Measurements from ENCODE around the gene RERG.

RERG gene

GRCh38 chr12:15196678-15197505 is 24.3 kb downstream of the RERG start:
- in situ Hi-C loops (cut with MboI; ENCODE audit: low pct_unique_long_range_greater_than_20kb, low sequenced_read_pairs): no loop called here
- DNase-seq: no peak

DNA sequence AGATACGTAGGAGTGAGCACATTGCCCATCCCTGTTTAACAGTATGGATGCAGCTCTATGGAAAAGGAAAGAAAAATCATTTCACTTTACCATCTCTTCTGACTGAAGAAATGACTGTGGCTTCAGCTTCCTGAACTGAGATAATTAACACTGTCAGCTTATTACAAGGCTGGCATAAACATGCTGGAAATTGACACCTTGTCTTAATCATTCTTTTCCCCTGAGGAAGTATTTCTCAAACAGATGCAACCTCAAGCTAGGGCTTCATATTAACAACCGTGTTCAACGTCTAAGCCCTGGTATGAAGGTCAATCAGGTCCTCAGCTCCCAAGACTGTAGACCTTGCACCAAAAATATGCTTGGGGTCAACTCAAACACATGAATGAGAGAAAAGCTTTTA is 25.0 kb downstream of the RERG start:
- no peak for DNase-seq
- in situ Hi-C loops (cut with MboI; ENCODE audit: low pct_unique_long_range_greater_than_20kb, low sequenced_read_pairs): no loop called here

DNA sequence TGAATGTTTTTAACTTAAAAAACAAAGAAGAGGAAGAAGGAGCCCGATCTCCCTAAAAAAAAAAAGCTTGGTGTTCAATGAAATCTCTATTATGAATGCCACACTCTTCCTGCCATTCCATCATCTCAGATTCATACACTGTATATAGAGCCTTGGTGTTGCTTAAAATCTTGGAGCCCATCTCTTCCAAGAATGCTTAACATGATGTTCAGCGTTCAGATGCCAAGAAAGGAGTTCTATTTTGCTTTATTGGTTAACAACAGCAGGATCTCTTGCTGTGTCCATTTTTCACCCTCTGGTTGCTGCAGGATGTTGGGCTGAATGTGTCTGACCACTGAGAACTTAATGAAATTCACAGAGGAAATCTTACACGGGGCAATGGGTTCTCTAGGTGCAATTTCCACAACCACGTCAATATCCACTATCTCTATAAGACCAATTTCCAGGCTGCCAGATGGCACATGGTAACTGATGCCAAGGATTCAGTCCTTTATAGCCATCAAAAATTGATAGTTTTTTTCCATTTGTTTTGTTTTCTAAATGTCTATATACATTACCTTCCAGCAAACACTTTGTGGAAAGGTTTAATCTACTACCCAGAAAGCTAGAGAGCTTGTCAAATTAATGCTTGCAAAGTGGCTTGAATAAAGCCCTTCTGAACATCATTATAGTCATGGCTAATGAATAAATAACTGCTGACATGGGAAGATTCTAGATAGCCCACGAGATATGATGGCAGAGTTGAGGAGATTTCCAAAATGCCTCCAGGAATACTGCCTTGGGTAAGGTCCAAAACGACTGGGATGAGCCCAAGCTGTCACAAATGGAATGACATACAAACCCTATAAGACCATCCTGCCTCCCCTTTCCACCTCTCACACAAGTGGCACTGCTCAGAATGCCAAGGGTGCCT is 26.5 kb downstream of the RERG start:
- in situ Hi-C loops (cut with MboI; ENCODE audit: low pct_unique_long_range_greater_than_20kb, low sequenced_read_pairs): no loop called here

GRCh38 chr12:15193946-15194345 is 27.3 kb downstream of the RERG start:
- in situ Hi-C loops (cut with MboI; ENCODE audit: low pct_unique_long_range_greater_than_20kb, low sequenced_read_pairs): no loop called here

More for the DNA sequence above, 26.5 kb downstream of the RERG start:
- DNase-seq: no peak

GRCh38 chr12:15192720-15193119 is 28.5 kb downstream of the RERG start:
- no peak for DNase-seq
- in situ Hi-C loops (cut with MboI; ENCODE audit: low pct_unique_long_range_greater_than_20kb, low sequenced_read_pairs): no loop called here

More at GRCh38 chr12:15193946-15194345, 27.3 kb downstream of the RERG start:
- DNase-seq: no peak

- in situ Hi-C loops (cut with MboI; ENCODE audit: low pct_unique_long_range_greater_than_20kb, low sequenced_read_pairs): no loop called here
- DNase-seq: no peak
Measured at GRCh38 chr12:15188127-15188526, 33.1 kb downstream of the RERG start.

GRCh38 chr12:15186597-15186996 is 34.6 kb downstream of the RERG start:
- DNase-seq: no peak
- in situ Hi-C loops (cut with MboI; ENCODE audit: low pct_unique_long_range_greater_than_20kb, low sequenced_read_pairs): no loop called here

DNA sequence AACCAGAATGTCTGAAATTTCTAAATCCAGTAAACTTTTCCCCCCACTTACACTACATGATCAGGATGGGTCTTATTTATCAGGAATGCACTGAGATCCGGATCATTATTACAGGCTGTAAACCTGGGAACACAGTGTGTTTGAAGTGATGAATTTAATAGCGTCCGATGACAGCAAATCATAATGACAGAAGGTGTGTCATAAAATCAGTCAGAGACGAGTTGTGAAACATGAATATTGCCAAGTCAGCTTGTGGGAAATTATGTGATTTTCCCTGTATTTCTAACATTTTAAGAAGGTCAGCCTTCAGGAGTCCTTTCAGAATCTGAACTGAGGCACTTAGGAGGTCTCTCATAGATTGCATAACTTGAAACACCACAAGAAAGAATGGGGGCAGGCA is 36.7 kb downstream of the RERG start:
- in situ Hi-C loops (cut with MboI; ENCODE audit: low pct_unique_long_range_greater_than_20kb, low sequenced_read_pairs): no loop called here
- no peak for DNase-seq

DNA sequence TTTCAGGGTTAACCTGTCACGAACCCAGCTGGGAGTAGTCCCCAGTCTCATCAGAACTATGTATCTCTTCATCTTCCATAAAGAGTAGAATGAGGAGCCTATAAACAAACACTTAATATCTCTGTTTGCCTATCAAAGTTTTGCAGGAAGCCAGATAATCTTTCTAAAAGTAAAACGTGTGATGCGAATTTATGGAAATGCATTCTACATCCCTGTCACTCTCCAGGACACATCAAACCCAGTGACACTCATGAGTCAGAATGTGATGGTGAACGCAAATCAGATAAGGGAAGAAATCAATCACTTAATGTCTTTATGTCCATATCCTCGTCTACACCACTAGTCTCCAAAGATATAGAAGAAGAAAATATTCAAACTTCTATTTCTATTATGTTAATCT is 37.4 kb downstream of the RERG start:
- no peak for DNase-seq
- in situ Hi-C loops (cut with MboI; ENCODE audit: low pct_unique_long_range_greater_than_20kb, low sequenced_read_pairs): no loop called here

GRCh38 chr12:15181017-15181683 is 40.1 kb downstream of the RERG start:
- in situ Hi-C loops (cut with MboI; ENCODE audit: low pct_unique_long_range_greater_than_20kb, low sequenced_read_pairs): no loop called here

DNA sequence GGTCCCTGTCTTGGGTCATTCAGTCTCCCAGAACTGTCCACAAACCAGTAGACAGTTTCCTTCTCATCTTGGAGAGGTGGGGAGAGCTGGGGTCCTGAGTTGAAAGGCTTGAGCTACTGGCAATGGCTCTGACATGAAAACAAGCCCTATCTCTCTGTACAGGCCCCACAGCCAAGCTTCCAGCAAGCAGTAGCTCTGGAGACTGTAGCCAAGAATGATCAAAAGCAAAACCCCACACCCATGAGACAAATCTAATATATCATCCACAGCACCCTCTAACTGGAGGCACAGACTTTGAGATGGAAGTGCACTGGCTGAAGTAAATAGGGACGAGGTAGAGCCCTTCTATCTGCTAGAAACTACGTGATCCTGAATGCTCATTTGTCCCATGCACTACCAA is 40.9 kb downstream of the RERG start:
- no peak for DNase-seq
- in situ Hi-C loops (cut with MboI; ENCODE audit: low pct_unique_long_range_greater_than_20kb, low sequenced_read_pairs): no loop called here

More at GRCh38 chr12:15181017-15181683, 40.1 kb downstream of the RERG start:
- DNase-seq: no peak

- in situ Hi-C loops (cut with MboI; ENCODE audit: low pct_unique_long_range_greater_than_20kb, low sequenced_read_pairs): no loop called here
Measured at GRCh38 chr12:15179672-15180071, 41.5 kb downstream of the RERG start.

DNA sequence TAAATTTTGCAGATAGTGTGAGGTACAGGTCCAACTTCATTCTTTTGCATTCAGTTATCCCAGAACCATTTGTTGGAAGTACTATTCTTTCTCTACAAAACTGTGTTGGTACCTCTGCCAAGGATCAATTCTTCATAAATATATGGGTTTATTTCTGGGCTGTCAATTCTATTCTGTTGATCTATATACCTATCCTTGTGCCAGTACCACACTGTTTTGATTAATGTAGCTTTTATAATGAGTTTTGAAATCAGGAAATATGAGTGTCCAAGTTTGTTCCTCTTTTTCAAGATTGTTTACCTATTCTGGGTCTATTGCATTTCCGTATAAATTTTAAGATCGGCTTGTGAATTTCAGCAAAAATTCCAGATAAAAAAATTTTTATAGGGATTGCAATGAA is 48.1 kb downstream of the RERG start:
- in situ Hi-C loops (cut with MboI; ENCODE audit: low pct_unique_long_range_greater_than_20kb, low sequenced_read_pairs): no loop called here
- no peak for DNase-seq

More at GRCh38 chr12:15179672-15180071, 41.5 kb downstream of the RERG start:
- DNase-seq: no peak

DNA sequence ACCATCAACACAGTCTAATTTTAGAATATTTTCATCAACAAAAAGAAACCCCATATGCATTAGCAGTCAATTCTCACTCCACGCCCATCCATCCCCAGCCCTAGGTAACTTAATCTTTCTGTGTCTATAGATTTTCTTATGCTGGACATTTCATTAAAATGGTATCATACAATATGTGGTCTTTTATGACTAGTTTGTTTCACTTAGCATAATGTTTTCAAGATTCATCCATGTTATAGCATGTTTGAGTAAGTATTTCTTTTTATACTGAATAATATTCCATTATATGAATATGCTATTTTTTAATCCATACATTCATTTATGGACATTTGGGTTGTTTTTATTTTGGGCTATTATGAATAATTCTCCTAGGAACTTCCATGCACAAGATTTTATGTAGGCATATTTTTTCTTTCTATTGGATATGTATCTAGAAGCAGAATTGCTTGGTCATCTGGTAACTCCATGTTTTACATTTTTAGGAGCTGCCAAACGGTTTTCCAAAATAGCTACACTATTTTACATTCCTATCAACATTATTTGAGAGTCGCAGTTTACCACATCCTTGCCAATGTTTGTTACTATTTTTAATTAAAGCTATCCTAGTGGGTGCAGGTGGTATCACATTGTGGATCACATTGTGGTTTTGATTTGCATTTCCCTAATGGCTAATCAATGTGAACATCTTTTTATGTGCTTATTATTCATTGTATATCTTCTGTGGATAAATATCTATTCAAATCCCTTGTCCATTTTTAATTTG is 49.0 kb downstream of the RERG start:
- in situ Hi-C loops (cut with MboI; ENCODE audit: low pct_unique_long_range_greater_than_20kb, low sequenced_read_pairs): no loop called here
- DNase-seq: no peak

GRCh38 chr12:15171012-15171655 is 50.1 kb downstream of the RERG start:
- in situ Hi-C loops (cut with MboI; ENCODE audit: low pct_unique_long_range_greater_than_20kb, low sequenced_read_pairs): no loop called here
- DNase-seq: no peak

GRCh38 chr12:15168026-15168678 is 53.1 kb downstream of the RERG start:
- in situ Hi-C loops (cut with MboI; ENCODE audit: low pct_unique_long_range_greater_than_20kb, low sequenced_read_pairs): no loop called here
- DNase-seq: no peak

DNA sequence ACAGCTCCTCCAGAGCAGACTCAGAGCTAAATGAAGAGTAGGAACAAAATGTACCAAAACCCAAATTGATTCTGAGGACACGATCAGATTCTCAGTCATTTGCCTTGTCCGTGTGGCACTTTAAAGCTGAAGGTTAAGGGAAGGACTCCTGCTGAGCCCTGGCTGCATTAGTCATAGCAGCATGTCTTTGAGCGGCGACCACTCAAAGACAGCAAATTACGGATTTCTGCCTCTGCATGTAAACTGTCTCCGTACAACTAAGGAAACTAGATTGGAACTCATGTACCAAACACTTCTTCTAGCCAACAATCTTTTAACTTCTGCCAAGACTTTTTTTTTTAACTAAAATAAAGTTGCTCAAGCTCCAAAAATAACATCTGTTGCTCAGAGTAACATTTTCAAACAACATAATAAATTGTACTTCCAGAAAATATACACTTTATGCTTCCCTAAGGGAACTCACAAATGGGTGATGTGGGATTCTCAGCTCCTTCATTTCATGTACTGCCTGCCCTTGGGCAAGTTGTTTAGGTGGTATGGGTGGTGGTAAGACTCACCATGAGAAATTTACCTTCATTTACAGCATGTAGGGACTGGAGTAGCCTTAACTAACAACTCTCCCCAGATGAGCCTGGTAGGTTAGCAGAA is 56.1 kb downstream of the RERG start:
- DNase-seq: no peak
- in situ Hi-C loops (cut with MboI; ENCODE audit: low pct_unique_long_range_greater_than_20kb, low sequenced_read_pairs): no loop called here

Data from KBM-7 (cell line).